Loucy (cell line): ENCODE results near the gene RECQL5.

Source experiments
- CTCF ChIP-seq: fragments of 200-600 bp; sonication (generic); conservative IDR thresholded peaks from 2 replicates; pipeline ENCODE4 v1.5.1; 2014; ENCODE audit warnings: mild to moderate bottlenecking, antibody characterized with exemption, low read length
- EZH2phosphoT487 ChIP-seq: fragments of 200-600 bp; IDR thresholded peaks from 2 replicates; pipeline ENCODE4 v1.6.1; 2018; ENCODE audit warnings: antibody characterized with exemption, mild to moderate bottlenecking, moderate library complexity, borderline replicate concordance

GRCh38 chr17:75632428-75632827 is 34.5 kb downstream of the RECQL5 start:
- TF ChIP-seq CTCF, result no peak
- no peak for TF ChIP-seq EZH2phosphoT487
